Right atrium auricular region (tissue), 2 donors: Measurements from ENCODE around the gene TLR9. TPM values are rescaled to one million over a fixed set of nuclear protein-coding genes. Genes with fewer than 3 reads are reported as not detected.
A peak's percentile ranks its signal among the peaks of the same experiment; 100 is the strongest.

Experiments used
- DNase-seq: peaks from one replicate; pipeline ENCODE4 v3.0.0-alpha.2; 2019; ENCODE audit warnings: low spot score
- H3K27ac ChIP-seq, 2 donors: fragments of 200-600 bp; sonication (generic); 1 replicate in 1 of 2; 2 replicates in 1 of 2; pipeline ENCODE4 v1.5.1; 2016 to 2019
- H3K27me3 ChIP-seq, 2 donors: fragments of 200-600 bp; sonication (generic); one replicate each; pipeline versions ENCODE4 v1.5.1 to v1.6.0; 2017 to 2019
- H3K36me3 ChIP-seq: fragments of 200-600 bp; sonication (generic); one replicate; pipeline ENCODE4 v1.5.1; 2016
- H3K4me1 ChIP-seq, 2 donors: fragments of 200-600 bp; sonication (generic); one replicate each; pipeline versions ENCODE4 v1.5.1 to v1.6.0; 2017 to 2019
- H3K4me3 ChIP-seq, 2 donors: fragments of 200-600 bp; sonication (generic); 1 replicate in 1 of 2; 2 replicates in 1 of 2; pipeline ENCODE4 v1.5.1; 2017 to 2019; ENCODE audit warnings: mild to moderate bottlenecking in 1 of 2, moderate library complexity in 1 of 2
- H3K9me3 ChIP-seq, 2 donors: fragments of 200-600 bp; sonication (generic); one replicate each; pipeline ENCODE4 v1.5.1; 2019
- total RNA-seq, 2 donors: library from RNA; depleted of rRNA; stranded (reverse); fragments of >200 nt; gene quantifications; one replicate each; pipeline ENCODE4 v1.1.0, GENCODE V29; 2016
- TF ChIP-seq, protein P1 (sequence below), 2 donors: fragments of 200-600 bp; sonication (generic); IDR thresholded peaks; one replicate each; pipeline ENCODE4 v1.5.1; 2019; ENCODE audit warnings: antibody characterized with exemption in 2 of 2

Gene TLR9
- total RNA-seq, 2 donors from 2014 or later = not detected

DNA sequence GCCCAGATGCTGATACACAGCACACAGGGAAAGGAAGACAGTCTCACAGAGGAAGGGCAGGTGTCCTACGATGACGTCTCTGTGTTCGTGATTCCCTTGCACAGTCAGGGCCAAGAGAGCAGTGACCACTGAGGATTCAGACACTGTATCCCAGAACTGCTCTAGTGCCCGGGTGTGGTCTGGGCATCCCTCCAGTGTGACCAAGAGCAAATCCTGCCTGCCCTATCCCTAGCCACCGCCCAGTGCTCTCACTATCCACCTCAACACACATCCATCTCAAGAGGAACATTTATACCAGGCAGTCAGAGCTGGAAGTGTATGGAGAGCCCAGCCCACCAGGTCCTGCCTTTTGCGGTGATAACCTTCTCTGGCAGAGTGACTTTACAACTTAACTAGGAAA, 24.2 kb upstream of the TLR9 start:
- H3K4me1 ChIP-seq = peaks cover 0 to 26% of the 10 kb centered on the region in 2 donors
- TF ChIP-seq, protein P1, sequence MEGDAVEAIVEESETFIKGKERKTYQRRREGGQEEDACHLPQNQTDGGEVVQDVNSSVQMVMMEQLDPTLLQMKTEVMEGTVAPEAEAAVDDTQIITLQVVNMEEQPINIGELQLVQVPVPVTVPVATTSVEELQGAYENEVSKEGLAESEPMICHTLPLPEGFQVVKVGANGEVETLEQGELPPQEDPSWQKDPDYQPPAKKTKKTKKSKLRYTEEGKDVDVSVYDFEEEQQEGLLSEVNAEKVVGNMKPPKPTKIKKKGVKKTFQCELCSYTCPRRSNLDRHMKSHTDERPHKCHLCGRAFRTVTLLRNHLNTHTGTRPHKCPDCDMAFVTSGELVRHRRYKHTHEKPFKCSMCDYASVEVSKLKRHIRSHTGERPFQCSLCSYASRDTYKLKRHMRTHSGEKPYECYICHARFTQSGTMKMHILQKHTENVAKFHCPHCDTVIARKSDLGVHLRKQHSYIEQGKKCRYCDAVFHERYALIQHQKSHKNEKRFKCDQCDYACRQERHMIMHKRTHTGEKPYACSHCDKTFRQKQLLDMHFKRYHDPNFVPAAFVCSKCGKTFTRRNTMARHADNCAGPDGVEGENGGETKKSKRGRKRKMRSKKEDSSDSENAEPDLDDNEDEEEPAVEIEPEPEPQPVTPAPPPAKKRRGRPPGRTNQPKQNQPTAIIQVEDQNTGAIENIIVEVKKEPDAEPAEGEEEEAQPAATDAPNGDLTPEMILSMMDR (IDR thresholded peaks at IDR 0.05) = no peak
- H3K36me3 ChIP-seq = peaks cover 40% of the 10 kb centered on the region
- no peaks in the 10 kb centered on the region for H3K27me3 ChIP-seq
- no peak overlapping the region for H3K27ac ChIP-seq
- no peaks in the 10 kb centered on the region for H3K9me3 ChIP-seq
- peak; percentile 56 for DNase-seq
- H3K4me3 ChIP-seq = no peak overlapping the region

GRCh38 chr3:52248816-52249547, 23.5 kb upstream of the TLR9 start:
- H3K36me3 ChIP-seq = peaks cover 33% of the 10 kb centered on the region
- DNase-seq = peak; percentile 60
- no peaks in the 10 kb centered on the region for H3K27me3 ChIP-seq
- peaks cover 0 to 33% of the 10 kb centered on the region in 2 donors for H3K4me1 ChIP-seq
- H3K4me3 ChIP-seq = no peak overlapping the region
- H3K9me3 ChIP-seq = no peaks in the 10 kb centered on the region
- TF ChIP-seq, protein P1 (IDR thresholded peaks at IDR 0.05) = no peak
- no peak overlapping the region for H3K27ac ChIP-seq

DNA sequence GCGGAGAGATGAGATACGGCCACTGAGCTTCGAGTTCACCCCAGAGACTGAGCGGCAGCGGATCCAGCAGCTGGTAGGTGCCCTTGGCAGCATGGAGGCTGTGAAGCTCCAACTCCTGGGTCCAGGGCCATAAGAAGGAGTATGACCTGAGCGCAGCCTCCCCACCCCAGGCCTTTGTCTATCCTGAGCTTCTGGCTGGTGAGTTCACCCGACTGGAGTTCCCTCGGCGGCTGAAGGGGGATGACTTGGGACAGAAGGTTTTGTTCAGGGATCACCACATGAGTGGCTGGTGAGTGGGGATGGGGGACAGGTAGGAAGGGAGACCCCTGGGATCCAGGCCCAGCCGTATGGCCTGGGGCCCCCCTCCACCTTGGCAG, 22.7 kb upstream of the TLR9 start:
- Histone ChIP-seq H3K4me3 (no peak overlapping the region), H3K27ac (no peak overlapping the region), H3K27me3 (no peaks in the 10 kb centered on the region), H3K9me3 (no peaks in the 10 kb centered on the region), H3K4me1 (peaks cover 0 to 35% of the 10 kb centered on the region in 2 donors), H3K36me3 (peaks cover 25% of the 10 kb centered on the region)
- TF ChIP-seq, protein P1 (IDR thresholded peaks at IDR 0.05) = no peak
- DNase-seq = peak; percentile 55

- Histone ChIP-seq H3K36me3 (peaks cover 20% of the 10 kb centered on the region), H3K4me1 (peaks cover 0 to 35% of the 10 kb centered on the region in 2 donors), H3K4me3 (no peak overlapping the region), H3K27me3 (no peaks in the 10 kb centered on the region), H3K27ac (peak overlapping the region in 1 of 2 donors; percentile 35), H3K9me3 (no peaks in the 10 kb centered on the region)
- peak; percentile 53 for DNase-seq
- TF ChIP-seq, protein P1 (IDR thresholded peaks at IDR 0.05) = no peak
Observed at GRCh38 chr3:52247409-52248164, 22.1 kb upstream of the TLR9 start.

- Histone ChIP-seq H3K4me1 (peaks cover 0 to 35% of the 10 kb centered on the region in 2 donors), H3K36me3 (peaks cover 17% of the 10 kb centered on the region), H3K27ac (peak overlapping the region; percentile 81 to 86), H3K9me3 (no peaks in the 10 kb centered on the region), H3K27me3 (no peaks in the 10 kb centered on the region), H3K4me3 (peak overlapping the region in 1 of 2 donors; percentile 65)
- DNase-seq = no peak
- TF ChIP-seq, protein P1 (IDR thresholded peaks at IDR 0.05) = no peak
Observed at GRCh38 chr3:52246728-52247408, 21.4 kb upstream of the TLR9 start.
